ENCODE measurements around the gene SCT.

Gene SCT

GRCh38 chr11:603154-603553 lies 23.8 kb downstream of the SCT start:
- TF ChIP-seq CTCF (IDR thresholded peaks at IDR 0.05): no peak
- Histone ChIP-seq H3K9me3 (no peaks in the 10 kb centered on the region), H3K36me3 (peaks cover 95% of the 10 kb centered on the region), H3K27ac (no peak overlapping the region), H3K27me3 (no peaks in the 10 kb centered on the region), H3K4me1 (ENCODE audit: control insufficient read depth in 1 of 2, insufficient read depth in 1 of 2, low read depth in 1 of 2, low read length in 1 of 2) (no peaks in the 10 kb centered on the region), H3K4me3 (ENCODE audit: low read depth in 1 of 2, low read length in 1 of 2) (no peak overlapping the region)

- H3K27me3 ChIP-seq: no peaks in the 10 kb centered on the region
- H3K27ac ChIP-seq: no peak overlapping the region
- peaks cover 95% of the 10 kb centered on the region for H3K36me3 ChIP-seq
- no peaks in the 10 kb centered on the region for H3K4me1 ChIP-seq (ENCODE audit: control insufficient read depth in 1 of 2, insufficient read depth in 1 of 2, low read depth in 1 of 2, low read length in 1 of 2)
- no peak for TF ChIP-seq CTCF (IDR thresholded peaks at IDR 0.05)
- no peaks in the 10 kb centered on the region for H3K9me3 ChIP-seq
- H3K4me3 ChIP-seq (ENCODE audit: low read depth in 1 of 2, low read length in 1 of 2): no peak overlapping the region
These were observed 25.3 kb downstream of the SCT start for GRCh38 chr11:601573-602245.

GRCh38 chr11:598005-598680 lies 28.8 kb downstream of the SCT start:
- Histone ChIP-seq H3K27ac (no peak overlapping the region), H3K4me1 (ENCODE audit: control insufficient read depth in 1 of 2, insufficient read depth in 1 of 2, low read depth in 1 of 2, low read length in 1 of 2) (no peaks in the 10 kb centered on the region), H3K36me3 (peaks cover 96% of the 10 kb centered on the region), H3K4me3 (ENCODE audit: low read depth in 1 of 2, low read length in 1 of 2) (no peak overlapping the region), H3K9me3 (no peaks in the 10 kb centered on the region), H3K27me3 (no peaks in the 10 kb centered on the region)
- no peak for TF ChIP-seq CTCF (IDR thresholded peaks at IDR 0.05)

GRCh38 chr11:597166-597725 lies 29.7 kb downstream of the SCT start:
- Histone ChIP-seq H3K36me3 (peaks cover 96% of the 10 kb centered on the region), H3K27me3 (no peaks in the 10 kb centered on the region), H3K9me3 (no peaks in the 10 kb centered on the region), H3K27ac (no peak overlapping the region), H3K4me3 (ENCODE audit: low read depth in 1 of 2, low read length in 1 of 2) (no peak overlapping the region), H3K4me1 (ENCODE audit: control insufficient read depth in 1 of 2, insufficient read depth in 1 of 2, low read depth in 1 of 2, low read length in 1 of 2) (no peaks in the 10 kb centered on the region)
- no peak for TF ChIP-seq CTCF (IDR thresholded peaks at IDR 0.05)

- no peak for TF ChIP-seq CTCF (IDR thresholded peaks at IDR 0.05)
- Histone ChIP-seq H3K27me3 (no peaks in the 10 kb centered on the region), H3K4me3 (ENCODE audit: low read depth in 1 of 2, low read length in 1 of 2) (no peak overlapping the region), H3K36me3 (peaks cover 96% of the 10 kb centered on the region), H3K4me1 (ENCODE audit: control insufficient read depth in 1 of 2, insufficient read depth in 1 of 2, low read depth in 1 of 2, low read length in 1 of 2) (no peaks in the 10 kb centered on the region), H3K27ac (no peak overlapping the region), H3K9me3 (no peaks in the 10 kb centered on the region)
These were observed 30.6 kb downstream of the SCT start for GRCh38 chr11:596374-596773.
